ENCODE data around the gene A2M. TPM values are rescaled to one million over a fixed set of nuclear protein-coding genes. Genes with fewer than 3 reads are reported as not detected.

A2M gene
- total and polyA plus RNA-seq, 2 donors (not counting 1 experiment from before 2014, with no cell fraction given): 0.04 TPM; not detected in 1

GRCh38 chr12:9104087-9104486 is 11.6 kb downstream of the A2M start:
- ChIA-PET CTCF (no interaction called here), POLR2A (no interaction called here)
- Mint-ChIP-seq H3K9me3 (ENCODE audit: insufficient read depth) (no peaks in the 10 kb centered on the region), H3K27ac (no peak overlapping the region), H3K27me3 (peaks cover 3% of the 10 kb centered on the region), H3K4me1 (no peaks in the 10 kb centered on the region), H3K4me3 (no peak overlapping the region)
- WGBS (ENCODE audit: insufficient coverage): no CpG with 5 or more reads among the region's 4 CpGs
- TF ChIP-seq CTCF (IDR thresholded peaks at IDR 0.05) (no peak), EZH2 (IDR thresholded peaks at IDR 0.05; ENCODE audit: borderline replicate concordance, insufficient read depth, low read depth, low read length, poor library complexity, severe bottlenecking) (no peak)
- intact Hi-C loops (cut with micrococcal nuclease): no loop called here
- Histone ChIP-seq H3K9ac (ENCODE audit: low read length) (no peak overlapping the region), H3K4me2 (replicated peaks; ENCODE audit: low read depth, low read length, poor library complexity, severe bottlenecking) (no peak overlapping the region), H3K27me3 (replicated peaks in 1 of 4; ENCODE audit: control extremely low read depth in 1 of 4, control insufficient read depth in 3 of 4, insufficient read depth in 4 of 4, low read length in 3 of 4) (no peaks in the 10 kb centered on the region), H2AFZ (ENCODE audit: insufficient read depth, low read depth, low read length, poor library complexity, severe bottlenecking) (no peak overlapping the region), H3K4me3 (ENCODE audit: control extremely low read depth in 1 of 5, extremely low read depth in 1 of 5, insufficient read depth in 1 of 5, low read depth in 2 of 5, low read length in 4 of 5) (no peak overlapping the region), H3K4me1 (ENCODE audit: control insufficient read depth in 2 of 2, insufficient read depth in 2 of 2, low read length in 2 of 2) (no peaks in the 10 kb centered on the region), H3K9me3 (ENCODE audit: control extremely low read depth in 1 of 3, control insufficient read depth in 2 of 3, insufficient read depth in 1 of 3, low read length in 2 of 3) (no peaks in the 10 kb centered on the region), H3K36me3 (replicated peaks in 1 of 2; ENCODE audit: control extremely low read depth in 1 of 2, control insufficient read depth in 1 of 2, extremely low read depth in 1 of 2, insufficient read depth in 2 of 2, low read length in 1 of 2) (no peaks in the 10 kb centered on the region), H3K27ac (ENCODE audit: low read length in 2 of 2) (no peak overlapping the region), H4K20me1 (ENCODE audit: control insufficient read depth, insufficient read depth, low read length, poor library complexity, severe bottlenecking) (no peaks in the 10 kb centered on the region), H3K79me2 (ENCODE audit: control insufficient read depth, insufficient read depth, low read length) (no peaks in the 10 kb centered on the region)
- ATAC-seq (ENCODE audit: low read depth) (no peak), DNase-seq (no peak)

DNA sequence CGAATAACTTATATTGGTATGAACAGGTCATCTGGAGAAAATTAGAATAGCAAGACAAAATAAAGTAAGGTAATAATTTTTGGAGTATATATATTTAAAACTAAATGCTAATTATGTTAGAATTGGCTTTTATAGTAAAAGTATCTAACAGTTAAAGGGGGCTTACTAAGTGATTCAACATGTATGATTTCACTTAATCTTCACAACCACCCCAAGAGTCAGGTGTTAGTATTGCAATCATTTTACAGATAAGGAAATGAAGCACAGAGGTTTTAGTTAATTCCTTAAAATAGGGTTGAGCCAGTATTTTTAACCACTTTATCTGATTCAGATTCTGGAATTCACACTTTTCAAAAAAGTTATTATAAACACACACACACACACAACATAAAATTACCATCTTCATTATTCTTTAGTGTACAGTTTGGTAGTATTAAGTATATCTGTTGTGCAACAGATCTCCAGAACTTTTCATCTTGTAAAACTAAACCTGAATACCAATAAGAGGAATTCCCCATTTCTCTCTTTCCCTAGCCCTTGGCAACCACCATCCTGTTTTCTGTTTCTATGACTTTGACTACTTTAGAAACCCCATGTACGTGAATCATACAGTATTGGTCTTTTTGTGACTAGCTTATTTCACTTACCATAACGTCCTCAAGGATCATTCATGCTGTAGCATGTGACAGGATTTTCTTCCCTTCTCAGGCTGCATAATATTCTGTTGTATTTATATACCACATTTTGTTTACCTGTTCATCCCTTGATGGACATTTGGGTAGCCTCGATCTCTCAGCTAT is 12.5 kb downstream of the A2M start:
- Histone ChIP-seq H3K9me3 (ENCODE audit: control extremely low read depth in 1 of 3, control insufficient read depth in 2 of 3, insufficient read depth in 1 of 3, low read length in 2 of 3) (no peaks in the 10 kb centered on the region), H3K4me2 (replicated peaks; ENCODE audit: low read depth, low read length, poor library complexity, severe bottlenecking) (no peak overlapping the region), H3K79me2 (ENCODE audit: control insufficient read depth, insufficient read depth, low read length) (no peaks in the 10 kb centered on the region), H3K36me3 (replicated peaks in 1 of 2; ENCODE audit: control extremely low read depth in 1 of 2, control insufficient read depth in 1 of 2, extremely low read depth in 1 of 2, insufficient read depth in 2 of 2, low read length in 1 of 2) (no peaks in the 10 kb centered on the region), H3K27me3 (replicated peaks in 1 of 4; ENCODE audit: control extremely low read depth in 1 of 4, control insufficient read depth in 3 of 4, insufficient read depth in 4 of 4, low read length in 3 of 4) (no peaks in the 10 kb centered on the region), H4K20me1 (ENCODE audit: control insufficient read depth, insufficient read depth, low read length, poor library complexity, severe bottlenecking) (no peaks in the 10 kb centered on the region), H3K27ac (ENCODE audit: low read length in 2 of 2) (no peak overlapping the region), H2AFZ (ENCODE audit: insufficient read depth, low read depth, low read length, poor library complexity, severe bottlenecking) (no peak overlapping the region), H3K4me1 (ENCODE audit: control insufficient read depth in 2 of 2, insufficient read depth in 2 of 2, low read length in 2 of 2) (no peaks in the 10 kb centered on the region), H3K9ac (ENCODE audit: low read length) (no peak overlapping the region), H3K4me3 (ENCODE audit: control extremely low read depth in 1 of 5, extremely low read depth in 1 of 5, insufficient read depth in 1 of 5, low read depth in 2 of 5, low read length in 4 of 5) (no peak overlapping the region)
- TF ChIP-seq CTCF (IDR thresholded peaks at IDR 0.05) (no peak), EZH2 (IDR thresholded peaks at IDR 0.05; ENCODE audit: borderline replicate concordance, insufficient read depth, low read depth, low read length, poor library complexity, severe bottlenecking) (no peak)
- H3K9me3 Mint-ChIP-seq (ENCODE audit: insufficient read depth): no peaks in the 10 kb centered on the region
- no peaks in the 10 kb centered on the region for H3K27me3 Mint-ChIP-seq
- H3K27ac Mint-ChIP-seq: no peak overlapping the region
- H3K4me3 Mint-ChIP-seq: no peak overlapping the region
- WGBS (ENCODE audit: insufficient coverage): no CpG with 5 or more reads among the region's 4 CpGs
- CTCF ChIA-PET: no interaction called here
- no peaks in the 10 kb centered on the region for H3K4me1 Mint-ChIP-seq
- DNase-seq (no peak), ATAC-seq (ENCODE audit: low read depth) (no peak)
- intact Hi-C loops (cut with micrococcal nuclease): no loop called here
- POLR2A ChIA-PET: no interaction called here
